ENCODE results near the gene AGPAT1. TPM values are rescaled to one million over a fixed set of nuclear protein-coding genes. Genes with fewer than 3 reads are reported as not detected.

AGPAT1 gene
- total and polyA plus RNA-seq, 2 experiments from 2014 or later = 69.6 to 128 TPM

DNA sequence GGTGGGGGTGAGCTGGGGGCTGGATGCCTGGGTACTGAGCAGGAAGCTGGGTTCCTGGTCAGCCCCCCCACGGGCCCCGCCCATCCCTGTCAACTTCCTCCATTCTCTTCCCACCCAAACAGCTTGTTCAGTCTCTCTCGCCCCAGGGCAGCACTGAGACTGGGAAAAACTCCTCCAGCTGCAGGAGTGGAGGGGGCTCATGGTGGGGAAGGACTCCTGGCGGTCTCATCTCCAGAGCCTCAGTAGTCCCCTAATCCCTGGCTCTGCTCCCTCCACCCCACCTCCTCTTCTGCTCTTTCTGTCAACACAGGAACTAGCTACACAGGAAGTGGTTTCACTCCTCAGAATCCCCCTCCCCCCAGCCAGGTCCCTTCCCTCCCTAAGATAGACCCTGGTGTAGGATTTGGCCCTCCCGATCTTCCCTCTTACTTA, 16.7 kb upstream of the AGPAT1 start, which contains the start of gene GPSM3:
TSS of gene GPSM3 (minus strand) at position 36 of the 432 bp plus-strand sequence. CDS start 130 bp downstream, outside the sequence.
- H3K27ac ChIP-seq = peak within 1 kb of the TSS; percentile 97
- DNase-seq (ENCODE audit: low read depth in 1 of 2, low spot score in 1 of 2) = peak in 1 of 2 donors; percentile 70
- H3K4me1 ChIP-seq (ENCODE audit: low read depth) = peaks cover 4% of the 10 kb centered on the region
- TF ChIP-seq, protein P1, sequence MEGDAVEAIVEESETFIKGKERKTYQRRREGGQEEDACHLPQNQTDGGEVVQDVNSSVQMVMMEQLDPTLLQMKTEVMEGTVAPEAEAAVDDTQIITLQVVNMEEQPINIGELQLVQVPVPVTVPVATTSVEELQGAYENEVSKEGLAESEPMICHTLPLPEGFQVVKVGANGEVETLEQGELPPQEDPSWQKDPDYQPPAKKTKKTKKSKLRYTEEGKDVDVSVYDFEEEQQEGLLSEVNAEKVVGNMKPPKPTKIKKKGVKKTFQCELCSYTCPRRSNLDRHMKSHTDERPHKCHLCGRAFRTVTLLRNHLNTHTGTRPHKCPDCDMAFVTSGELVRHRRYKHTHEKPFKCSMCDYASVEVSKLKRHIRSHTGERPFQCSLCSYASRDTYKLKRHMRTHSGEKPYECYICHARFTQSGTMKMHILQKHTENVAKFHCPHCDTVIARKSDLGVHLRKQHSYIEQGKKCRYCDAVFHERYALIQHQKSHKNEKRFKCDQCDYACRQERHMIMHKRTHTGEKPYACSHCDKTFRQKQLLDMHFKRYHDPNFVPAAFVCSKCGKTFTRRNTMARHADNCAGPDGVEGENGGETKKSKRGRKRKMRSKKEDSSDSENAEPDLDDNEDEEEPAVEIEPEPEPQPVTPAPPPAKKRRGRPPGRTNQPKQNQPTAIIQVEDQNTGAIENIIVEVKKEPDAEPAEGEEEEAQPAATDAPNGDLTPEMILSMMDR (IDR thresholded peaks at IDR 0.05; ENCODE audit: low read depth, low read length) = no peak
- no peaks in the 10 kb centered on the region for H3K9me3 ChIP-seq (ENCODE audit: low read depth)
- no peaks in the 10 kb centered on the region for H3K27me3 ChIP-seq
- peaks cover 2% of the 10 kb centered on the region for H3K36me3 ChIP-seq
- H3K4me3 ChIP-seq = no peak within 1 kb of the TSS

GRCh38 chr6:32191696-32192607, 16.1 kb upstream of the AGPAT1 start:
- DNase-seq (ENCODE audit: low read depth in 1 of 2, low spot score in 1 of 2) = no peak
- no peaks in the 10 kb centered on the region for H3K27me3 ChIP-seq
- H3K36me3 ChIP-seq = peaks cover 8% of the 10 kb centered on the region
- H3K4me1 ChIP-seq (ENCODE audit: low read depth) = peaks cover 4% of the 10 kb centered on the region
- no peaks in the 10 kb centered on the region for H3K9me3 ChIP-seq (ENCODE audit: low read depth)
- no peak overlapping the region for H3K4me3 ChIP-seq
- TF ChIP-seq, protein P1 (IDR thresholded peaks at IDR 0.05; ENCODE audit: low read depth, low read length) = no peak
- H3K27ac ChIP-seq = peak overlapping the region; percentile 97

DNA sequence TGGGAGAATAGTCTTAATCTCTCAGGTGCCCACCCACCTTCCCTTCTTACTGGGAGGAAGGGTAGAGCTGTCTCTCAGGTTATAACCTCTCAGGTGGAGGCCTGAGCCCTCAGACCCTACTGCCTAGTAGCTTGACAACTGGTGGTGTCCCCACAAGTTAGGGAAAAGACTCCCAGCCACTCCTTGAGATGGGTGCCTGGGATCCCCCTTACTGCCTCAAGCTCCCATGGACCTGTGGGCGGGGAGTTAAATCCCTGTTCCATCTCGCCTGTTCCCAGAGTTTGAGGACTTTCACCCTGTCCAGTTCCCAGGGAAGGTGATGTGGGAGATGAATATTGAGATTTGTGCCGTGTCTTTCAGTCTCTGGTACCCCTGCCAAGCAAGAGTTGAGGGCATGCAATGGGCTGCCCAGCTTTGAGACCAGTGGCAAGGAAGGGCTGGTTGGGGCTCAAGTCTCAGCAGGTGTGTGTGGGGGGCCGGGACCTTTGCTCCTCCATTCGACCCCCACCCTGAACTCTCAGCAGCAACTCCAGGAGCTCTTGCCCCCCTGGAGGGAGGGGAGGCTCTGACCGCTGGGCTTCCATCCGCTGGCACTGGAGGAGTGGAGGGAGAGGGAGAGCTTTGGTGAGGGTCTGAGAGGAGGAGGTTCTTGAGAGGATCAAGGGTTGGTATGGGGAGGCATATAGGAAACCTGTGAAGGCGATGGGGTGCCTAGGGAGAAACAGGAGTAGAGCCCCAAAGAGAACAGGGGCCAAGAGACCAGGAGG, 15.2 kb upstream of the AGPAT1 start:
- H3K9me3 ChIP-seq (ENCODE audit: low read depth) = no peaks in the 10 kb centered on the region
- H3K4me3 ChIP-seq = peak overlapping the region; percentile 80
- peaks cover 15% of the 10 kb centered on the region for H3K36me3 ChIP-seq
- H3K27me3 ChIP-seq = no peaks in the 10 kb centered on the region
- no peak for DNase-seq (ENCODE audit: low read depth in 1 of 2, low spot score in 1 of 2)
- H3K4me1 ChIP-seq (ENCODE audit: low read depth) = peaks cover 4% of the 10 kb centered on the region
- peak overlapping the region; percentile 97 for H3K27ac ChIP-seq
- TF ChIP-seq, protein P1 (IDR thresholded peaks at IDR 0.05; ENCODE audit: low read depth, low read length) = no peak

DNA sequence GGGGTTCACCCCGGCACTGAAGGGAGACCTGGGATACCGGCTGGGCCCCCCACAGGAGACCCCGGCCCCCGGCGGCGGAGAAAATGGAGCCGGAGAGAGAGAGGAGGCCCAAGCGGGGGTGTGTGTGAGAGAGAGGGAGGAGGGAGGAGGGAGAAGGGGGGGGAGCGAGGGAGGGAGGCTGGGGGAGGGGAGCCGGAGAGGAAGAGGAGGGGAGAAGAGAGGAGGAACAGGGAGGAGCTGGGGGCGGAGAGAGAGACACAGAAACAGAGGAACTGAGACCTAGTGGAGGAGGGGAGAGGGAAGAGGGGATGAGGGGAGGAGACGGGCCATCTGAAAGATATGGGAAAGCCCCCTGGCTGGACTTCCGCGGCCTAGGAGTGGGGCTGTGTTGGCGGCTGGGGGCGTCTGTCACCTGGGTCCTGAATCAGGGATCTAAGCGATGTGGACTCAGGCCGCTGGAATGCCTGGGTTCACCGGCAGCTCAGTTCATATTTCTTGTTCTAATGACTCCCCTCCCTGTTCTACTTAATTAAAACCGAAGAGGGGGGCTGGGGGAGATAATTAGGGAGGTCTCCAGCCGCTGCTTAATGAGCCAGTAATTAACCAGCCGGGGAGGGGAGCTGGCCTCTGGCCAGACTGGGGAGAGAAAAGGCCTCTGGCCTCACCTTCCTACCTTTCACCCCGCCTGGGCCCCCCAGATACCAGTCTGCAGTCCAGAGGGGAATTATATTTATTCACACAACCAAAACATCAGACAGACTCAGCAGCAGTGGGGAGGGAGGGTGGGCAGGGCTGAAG, 14.4 kb upstream of the AGPAT1 start, which contains the start of gene PBX2:
TSS of gene PBX2 (minus strand) at position 149 of the 798 bp plus-strand sequence. CDS start 287 bp downstream, outside the sequence.
- Histone ChIP-seq H3K4me3 (peak within 1 kb of the TSS; percentile 80), H3K36me3 (peaks cover 15% of the 10 kb centered on the region), H3K9me3 (ENCODE audit: low read depth) (no peaks in the 10 kb centered on the region), H3K27me3 (no peaks in the 10 kb centered on the region), H3K27ac (peak within 1 kb of the TSS; percentile 97), H3K4me1 (ENCODE audit: low read depth) (peaks cover 4% of the 10 kb centered on the region)
- TF ChIP-seq, protein P1 (IDR thresholded peaks at IDR 0.05; ENCODE audit: low read depth, low read length) = no peak
- peak; percentile 90 to 95 for DNase-seq (ENCODE audit: low read depth in 1 of 2, low spot score in 1 of 2)

- DNase-seq (ENCODE audit: low read depth in 1 of 2, low spot score in 1 of 2) = no peak
- TF ChIP-seq, protein P1 (IDR thresholded peaks at IDR 0.05; ENCODE audit: low read depth, low read length) = no peak
These were observed 13.8 kb upstream of the AGPAT1 start for GRCh38 chr6:32189742-32190053.

More at GRCh38 chr6:32189742-32190053, 13.8 kb upstream of the AGPAT1 start:
- peaks cover 4% of the 10 kb centered on the region for H3K4me1 ChIP-seq (ENCODE audit: low read depth)
- H3K4me3 ChIP-seq = peak overlapping the region; percentile 80
- H3K27ac ChIP-seq = peak overlapping the region; percentile 97
- no peaks in the 10 kb centered on the region for H3K27me3 ChIP-seq
- H3K36me3 ChIP-seq = peaks cover 15% of the 10 kb centered on the region
- no peaks in the 10 kb centered on the region for H3K9me3 ChIP-seq (ENCODE audit: low read depth)

Data from cardiac muscle cell (in vitro differentiated cells and primary cell).